ENCODE data around the gene OPCML.

The OPCML gene

DNA sequence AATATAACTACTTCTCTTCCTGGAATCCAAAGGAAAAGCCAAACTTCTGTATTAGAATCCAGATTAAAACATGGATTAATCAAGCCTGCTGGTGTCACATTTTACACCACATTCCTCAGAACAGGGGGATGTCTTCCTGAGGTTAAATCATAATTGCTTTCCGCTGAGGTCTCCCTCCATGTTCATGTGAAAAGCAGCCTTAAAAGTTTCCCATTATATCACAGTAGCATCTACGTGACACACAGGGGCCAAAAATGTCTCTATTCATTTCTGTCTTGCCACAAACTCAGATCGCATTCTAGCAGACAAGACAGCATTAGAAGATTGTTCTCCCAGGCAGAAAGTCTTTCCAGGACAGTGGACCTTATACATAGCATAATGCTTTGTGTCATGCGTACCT, 788.7 kb downstream of the OPCML start:
- Histone ChIP-seq H3K4me1 (ENCODE audit: insufficient read depth, poor library complexity, severe bottlenecking) (no peaks in the 10 kb centered on the region), H3K4me3 (ENCODE audit: severe bottlenecking) (no peak overlapping the region), H3K9me3 (ENCODE audit: severe bottlenecking) (no peaks in the 10 kb centered on the region), H3K36me3 (ENCODE audit: low read depth) (no peaks in the 10 kb centered on the region), H3K27me3 (ENCODE audit: insufficient read depth, poor library complexity, severe bottlenecking) (no peaks in the 10 kb centered on the region), H3K27ac (ENCODE audit: poor library complexity, severe bottlenecking) (no peak overlapping the region)
- no peak for TF ChIP-seq CTCF (IDR thresholded peaks at IDR 0.05; ENCODE audit: poor library complexity, severe bottlenecking)
- ATAC-seq (ENCODE audit: low read depth) (no peak), DNase-seq (ENCODE audit: low spot score) (no peak)

DNA sequence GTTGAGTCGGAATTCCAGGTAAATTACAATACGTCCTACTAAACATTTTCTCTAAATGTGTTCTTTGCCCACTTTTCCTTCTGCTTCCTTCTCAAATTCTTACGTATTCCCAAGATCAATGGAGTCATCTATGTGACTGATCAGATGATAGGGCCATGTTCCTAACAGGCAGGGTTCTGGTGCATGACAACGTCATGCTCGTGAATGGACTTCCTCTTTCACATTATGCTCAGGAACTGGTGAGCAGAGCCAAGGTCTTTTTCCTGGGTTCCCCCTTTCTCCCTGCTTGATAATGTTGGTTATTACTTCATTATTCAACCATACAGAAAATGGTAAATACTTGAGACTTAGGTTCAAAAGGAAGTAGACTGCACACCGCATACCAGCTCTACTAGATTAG, 789.4 kb downstream of the OPCML start:
- no peaks in the 10 kb centered on the region for H3K9me3 ChIP-seq (ENCODE audit: severe bottlenecking)
- ATAC-seq (ENCODE audit: low read depth) = no peak

DNA sequence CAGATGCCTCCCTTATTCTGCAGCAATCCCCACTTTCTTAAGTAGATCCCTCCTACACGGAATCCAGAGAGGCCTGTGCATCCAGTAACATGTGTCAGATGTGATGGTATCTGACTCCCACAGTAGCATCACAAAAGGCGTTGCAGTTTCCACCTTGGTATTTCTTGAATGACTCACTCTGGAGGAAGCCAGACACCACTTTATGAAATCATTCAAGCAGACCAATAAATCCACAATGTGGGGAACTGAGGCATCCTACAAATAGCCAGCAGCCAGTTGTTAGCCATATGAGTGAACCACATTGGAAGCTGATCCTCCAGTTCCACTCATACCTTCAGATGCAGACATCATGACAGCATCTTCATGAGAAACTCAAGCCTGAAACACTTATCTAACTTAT, 798.1 kb downstream of the OPCML start:
- Histone ChIP-seq H3K27ac (ENCODE audit: poor library complexity, severe bottlenecking) (peak overlapping the region; percentile 10), H3K9me3 (ENCODE audit: severe bottlenecking) (no peaks in the 10 kb centered on the region), H3K4me3 (ENCODE audit: severe bottlenecking) (no peak overlapping the region), H3K36me3 (ENCODE audit: low read depth) (no peaks in the 10 kb centered on the region), H3K27me3 (ENCODE audit: insufficient read depth, poor library complexity, severe bottlenecking) (no peaks in the 10 kb centered on the region), H3K4me1 (ENCODE audit: insufficient read depth, poor library complexity, severe bottlenecking) (no peaks in the 10 kb centered on the region)
- ATAC-seq (ENCODE audit: low read depth) (peak; percentile 89), DNase-seq (ENCODE audit: low spot score) (no peak)
- no peak for TF ChIP-seq CTCF (IDR thresholded peaks at IDR 0.05; ENCODE audit: poor library complexity, severe bottlenecking)

More for the DNA sequence above, 789.4 kb downstream of the OPCML start:
- no peaks in the 10 kb centered on the region for H3K36me3 ChIP-seq (ENCODE audit: low read depth)
- no peak for TF ChIP-seq CTCF (IDR thresholded peaks at IDR 0.05; ENCODE audit: poor library complexity, severe bottlenecking)
- H3K4me3 ChIP-seq (ENCODE audit: severe bottlenecking) = no peak overlapping the region
- H3K4me1 ChIP-seq (ENCODE audit: insufficient read depth, poor library complexity, severe bottlenecking) = no peaks in the 10 kb centered on the region
- DNase-seq (ENCODE audit: low spot score) = no peak
- H3K27ac ChIP-seq (ENCODE audit: poor library complexity, severe bottlenecking) = no peak overlapping the region
- no peaks in the 10 kb centered on the region for H3K27me3 ChIP-seq (ENCODE audit: insufficient read depth, poor library complexity, severe bottlenecking)

DNA sequence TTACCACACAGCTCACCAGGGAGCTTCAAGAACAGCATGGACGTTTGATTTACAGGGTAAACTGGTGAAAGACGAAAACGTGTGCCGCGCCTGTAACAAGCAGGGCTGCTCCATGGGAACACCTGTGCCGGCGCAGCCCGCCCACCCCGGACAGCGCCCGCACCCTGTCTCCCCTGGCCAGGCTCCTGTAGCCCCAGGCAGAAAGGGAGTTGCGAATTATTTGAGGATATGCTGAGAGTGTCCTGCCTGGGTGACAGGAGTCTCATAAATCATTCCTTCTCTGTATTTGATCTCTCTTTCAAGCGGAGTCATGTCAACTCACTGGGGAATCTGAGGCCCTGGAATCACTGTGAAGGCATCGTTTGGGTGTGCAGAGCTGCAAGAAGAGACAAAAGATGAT, 804.3 kb downstream of the OPCML start:
- Histone ChIP-seq H3K36me3 (ENCODE audit: low read depth) (no peaks in the 10 kb centered on the region), H3K4me3 (ENCODE audit: severe bottlenecking) (no peak overlapping the region), H3K27me3 (ENCODE audit: insufficient read depth, poor library complexity, severe bottlenecking) (no peaks in the 10 kb centered on the region), H3K27ac (ENCODE audit: poor library complexity, severe bottlenecking) (no peak overlapping the region), H3K4me1 (ENCODE audit: insufficient read depth, poor library complexity, severe bottlenecking) (no peaks in the 10 kb centered on the region), H3K9me3 (ENCODE audit: severe bottlenecking) (no peaks in the 10 kb centered on the region)
- DNase-seq (ENCODE audit: low spot score) = no peak
- 0 out of 3 replicates have a peak, but pooled peaks have one; percentile 14 for ATAC-seq (ENCODE audit: low read depth)
- TF ChIP-seq CTCF (IDR thresholded peaks at IDR 0.05; ENCODE audit: poor library complexity, severe bottlenecking) = no peak

DNA sequence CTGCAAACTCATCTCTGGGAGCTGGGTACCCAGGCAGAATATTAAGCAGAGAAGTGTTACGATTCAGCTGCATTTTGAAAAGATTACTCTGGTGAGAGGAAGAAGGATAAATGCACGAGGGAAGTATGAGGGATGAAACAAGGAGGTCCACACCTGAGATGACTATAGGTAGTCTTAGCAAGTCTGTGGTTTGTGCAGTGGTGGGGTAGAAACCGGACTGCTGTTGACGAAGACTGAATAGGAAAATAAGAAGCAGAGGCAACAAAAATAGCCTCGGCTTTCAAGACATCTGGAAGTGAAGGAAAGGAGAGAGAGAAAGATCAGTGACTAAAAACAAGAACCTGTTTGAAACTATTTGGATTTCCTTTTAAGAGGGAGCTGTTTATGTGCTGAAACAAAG, 810.8 kb downstream of the OPCML start:
- Histone ChIP-seq H3K27ac (ENCODE audit: poor library complexity, severe bottlenecking) (no peak overlapping the region), H3K9me3 (ENCODE audit: severe bottlenecking) (no peaks in the 10 kb centered on the region), H3K4me3 (ENCODE audit: severe bottlenecking) (no peak overlapping the region), H3K27me3 (ENCODE audit: insufficient read depth, poor library complexity, severe bottlenecking) (no peaks in the 10 kb centered on the region), H3K4me1 (ENCODE audit: insufficient read depth, poor library complexity, severe bottlenecking) (no peaks in the 10 kb centered on the region), H3K36me3 (ENCODE audit: low read depth) (no peaks in the 10 kb centered on the region)
- ATAC-seq (ENCODE audit: low read depth) (no peak), DNase-seq (ENCODE audit: low spot score) (no peak)
- no peak for TF ChIP-seq CTCF (IDR thresholded peaks at IDR 0.05; ENCODE audit: poor library complexity, severe bottlenecking)
